Stimulated activated CD4-positive, alpha-beta T cell treated with anti-CD3 and anti-CD28 coated beads, Interleukin-1b, Interleukin-23, amount 100 ng/mL, for 48 hours (primary cell): ENCODE measurements around the gene REC8.

Experiments used
- DNase-seq: peaks from one replicate; pipeline ENCODE4 v3.0.0-alpha.2; 2020

Gene REC8

GRCh38 chr14:24160850-24161804 lies 10.8 kb upstream of the REC8 start, which contains the start of gene IRF9:
Gene IRF9 (plus strand): TSS chr14:24161265. CDS start chr14:24162145, 880 bp downstream.
- DNase-seq, result peak; percentile 97

GRCh38 chr14:24162093-24162492 lies 9.8 kb upstream of the REC8 start:
- peak; percentile 37 for DNase-seq

- no peak for DNase-seq
These were observed 7.3 kb upstream of the REC8 start for GRCh38 chr14:24164518-24164991.

GRCh38 chr14:24165785-24166184 lies 6.1 kb upstream of the REC8 start:
- no peak for DNase-seq

GRCh38 chr14:24167469-24168114 lies 4.3 kb upstream of the REC8 start:
- DNase-seq, result no peak

- DNase-seq, result no peak
These were observed 481 bp downstream of the REC8 start for GRCh38 chr14:24172261-24172860.

- DNase-seq, result no peak
These were observed 996 bp downstream of the REC8 start for GRCh38 chr14:24172871-24173281.

GRCh38 chr14:24176599-24176998 lies 4.7 kb downstream of the REC8 start:
- DNase-seq, result no peak

GRCh38 chr14:24177041-24177825 lies 5.4 kb downstream of the REC8 start:
- no peak for DNase-seq

GRCh38 chr14:24177891-24178290 lies 6.0 kb downstream of the REC8 start:
- DNase-seq, result no peak

- DNase-seq, result no peak
These were observed 6.7 kb downstream of the REC8 start for GRCh38 chr14:24178399-24179178.

- DNase-seq, result no peak
These were observed 7.5 kb downstream of the REC8 start for GRCh38 chr14:24179294-24179960.

- no peak for DNase-seq
These were observed 8.3 kb downstream of the REC8 start for GRCh38 chr14:24179961-24180796.

- DNase-seq, result no peak
These were observed 9.6 kb downstream of the REC8 start for GRCh38 chr14:24181371-24182077.

GRCh38 chr14:24182110-24182882 lies 10.4 kb downstream of the REC8 start:
- no peak for DNase-seq

GRCh38 chr14:24183014-24183481 lies 11.2 kb downstream of the REC8 start:
- no peak for DNase-seq

GRCh38 chr14:24184104-24184970 lies 12.5 kb downstream of the REC8 start:
- no peak for DNase-seq

GRCh38 chr14:24185026-24185425 lies 13.1 kb downstream of the REC8 start:
- DNase-seq, result no peak
